ENCODE measurements around the gene C12orf57. TPM values are rescaled to one million over a fixed set of nuclear protein-coding genes. Genes with fewer than 3 reads are reported as not detected.

The C12orf57 gene
- total RNA-seq, 2 experiments from 2014 or later, result 184 to 185 TPM

GRCh38 chr12:6966351-6966750 is 22.5 kb downstream of the C12orf57 start:
- CTCF ChIA-PET, result interaction anchor here (0.9 to 13.3 kb wide), 9 partner anchors 8 to 146 kb away, joined by 3 to 742 read pairs (median 11); partner anchors contain the start of genes C12orf57, C1RL, LPCAT3 and PTPN6
- Mint-ChIP-seq H3K4me1 (ENCODE audit: low read depth) (peaks cover 65% of the 10 kb centered on the region), H3K27me3 (ENCODE audit: low read depth) (no peaks in the 10 kb centered on the region), H3K9me3 (ENCODE audit: insufficient read depth) (no peaks in the 10 kb centered on the region), H3K36me3 (ENCODE audit: low read depth) (peaks cover 56% of the 10 kb centered on the region), H3K27ac (peak overlapping the region; percentile 47), H3K4me3 (no peak overlapping the region)
- DNase-seq (no peak), ATAC-seq (no peak)
- POLR2A ChIA-PET, result interaction anchor here (0.6 to 18.7 kb wide), 3 partner anchors 21 to 276 kb away, joined by 4 to 1099 read pairs (median 4); partner anchors contain the start of genes C12orf57, PTPN6 and RNU7-1

- H3K4me1 Mint-ChIP-seq (ENCODE audit: low read depth), result peaks cover 66% of the 10 kb centered on the region
- ATAC-seq (no peak), DNase-seq (no peak)
- no peaks in the 10 kb centered on the region for H3K9me3 Mint-ChIP-seq (ENCODE audit: insufficient read depth)
- H3K36me3 Mint-ChIP-seq (ENCODE audit: low read depth), result peaks cover 57% of the 10 kb centered on the region
- no peak overlapping the region for H3K4me3 Mint-ChIP-seq
- ChIA-PET CTCF (interaction anchor here (1.2 to 2.5 kb wide), 7 partner anchors 8 to 98 kb away, joined by 3 to 45 read pairs (median 9); partner anchors contain the start of genes C12orf57, PTPN6, RNU7-1 and SPSB2), POLR2A (interaction anchor here (0.7 to 4.5 kb wide), 5 partner anchors 9 to 24 kb away, joined by 3 to 84 read pairs (median 3); partner anchors contain the start of genes C12orf57, PTPN6 and RNU7-1)
- H3K27me3 Mint-ChIP-seq (ENCODE audit: low read depth), result no peaks in the 10 kb centered on the region
- H3K27ac Mint-ChIP-seq, result no peak overlapping the region
These were observed 23.9 kb downstream of the C12orf57 start for GRCh38 chr12:6967651-6968100.

GRCh38 chr12:6968426-6968825 is 24.6 kb downstream of the C12orf57 start:
- peak overlapping the region; percentile 100 for H3K27ac Mint-ChIP-seq
- H3K36me3 Mint-ChIP-seq (ENCODE audit: low read depth), result peaks cover 63% of the 10 kb centered on the region
- ChIA-PET CTCF (interaction anchor here (1.0 to 2.5 kb wide), 11 partner anchors 9 to 99 kb away, joined by 3 to 45 read pairs (median 6); partner anchors contain the start of genes C12orf57, LPCAT3, PTPN6 and RNU7-1), POLR2A (interaction anchor here (0.7 to 4.5 kb wide), 8 partner anchors 9 to 50 kb away, joined by 3 to 84 read pairs (median 4); partner anchors contain the start of genes C12orf57, LPCAT3, PTPN6 and RNU7-1)
- H3K9me3 Mint-ChIP-seq (ENCODE audit: insufficient read depth), result no peaks in the 10 kb centered on the region
- H3K27me3 Mint-ChIP-seq (ENCODE audit: low read depth), result no peaks in the 10 kb centered on the region
- peaks cover 69% of the 10 kb centered on the region for H3K4me1 Mint-ChIP-seq (ENCODE audit: low read depth)
- H3K4me3 Mint-ChIP-seq, result peak overlapping the region; percentile 100
- ATAC-seq (no peak), DNase-seq (no peak)

- Mint-ChIP-seq H3K9me3 (ENCODE audit: insufficient read depth) (no peaks in the 10 kb centered on the region), H3K36me3 (ENCODE audit: low read depth) (peaks cover 72% of the 10 kb centered on the region), H3K4me1 (ENCODE audit: low read depth) (peaks cover 69% of the 10 kb centered on the region), H3K27ac (peak overlapping the region; percentile 100), H3K27me3 (ENCODE audit: low read depth) (no peaks in the 10 kb centered on the region), H3K4me3 (peak overlapping the region; percentile 100)
- ChIA-PET CTCF (no interaction called here), POLR2A (interaction anchor here (1.9 to 4.5 kb wide), 4 partner anchors 11 to 138 kb away, joined by 4 to 84 read pairs (median 16); partner anchors contain the start of genes C12orf57, C1RL, LPCAT3 and RNU7-1)
- DNase-seq (peak; percentile 46), ATAC-seq (peak; percentile 16)
These were observed 26.3 kb downstream of the C12orf57 start for GRCh38 chr12:6970096-6970527.

GRCh38 chr12:6974180-6974579 is 30.4 kb downstream of the C12orf57 start:
- ChIA-PET CTCF (interaction anchor here (0.8 to 5.4 kb wide), 8 partner anchors 9 to 135 kb away, joined by 3 to 23 read pairs (median 6); partner anchors contain the start of genes C1RL, LPCAT3 and SPSB2), POLR2A (interaction anchor here (0.8 to 5.0 kb wide), 6 partner anchors 24 to 139 kb away, joined by 3 to 39 read pairs (median 4); partner anchors contain the start of genes C12orf57, LPCAT3 and RNU7-1)
- ATAC-seq (no peak), DNase-seq (no peak)
- Mint-ChIP-seq H3K4me1 (ENCODE audit: low read depth) (peaks cover 47% of the 10 kb centered on the region), H3K9me3 (ENCODE audit: insufficient read depth) (no peaks in the 10 kb centered on the region), H3K27me3 (ENCODE audit: low read depth) (no peaks in the 10 kb centered on the region), H3K36me3 (ENCODE audit: low read depth) (peaks cover 69% of the 10 kb centered on the region), H3K27ac (peak overlapping the region; percentile 19), H3K4me3 (no peak overlapping the region)

- H3K27me3 Mint-ChIP-seq (ENCODE audit: low read depth), result no peaks in the 10 kb centered on the region
- ATAC-seq, result no peak
- no peak overlapping the region for H3K4me3 Mint-ChIP-seq
- no peaks in the 10 kb centered on the region for H3K9me3 Mint-ChIP-seq (ENCODE audit: insufficient read depth)
- ChIA-PET CTCF (interaction anchor here (0.7 to 5.4 kb wide), 7 partner anchors 10 to 136 kb away, joined by 3 to 23 read pairs (median 5); partner anchors contain the start of genes C1RL and SPSB2), POLR2A (interaction anchor here (0.7 to 5.0 kb wide), 7 partner anchors 31 to 138 kb away, joined by 3 to 39 read pairs (median 3); partner anchors contain the start of genes C12orf57, CDCA3, LPCAT3 and RNU7-1)
- H3K4me1 Mint-ChIP-seq (ENCODE audit: low read depth), result peaks cover 44% of the 10 kb centered on the region
- no peak for DNase-seq
- peak overlapping the region; percentile 39 for H3K27ac Mint-ChIP-seq
- peaks cover 66% of the 10 kb centered on the region for H3K36me3 Mint-ChIP-seq (ENCODE audit: low read depth)
These were observed 31.6 kb downstream of the C12orf57 start for GRCh38 chr12:6975297-6976032.

- Mint-ChIP-seq H3K4me1 (ENCODE audit: low read depth) (peaks cover 29% of the 10 kb centered on the region), H3K27me3 (ENCODE audit: low read depth) (no peaks in the 10 kb centered on the region), H3K27ac (no peak overlapping the region)
These were observed 33.8 kb downstream of the C12orf57 start for GRCh38 chr12:6977653-6978052.

GRCh38 chr12:6978188-6978587 is 34.4 kb downstream of the C12orf57 start:
- no peaks in the 10 kb centered on the region for H3K9me3 Mint-ChIP-seq (ENCODE audit: insufficient read depth)
- peaks cover 25% of the 10 kb centered on the region for H3K4me1 Mint-ChIP-seq (ENCODE audit: low read depth)
- ChIA-PET CTCF (interaction anchor here (1.3 to 5.4 kb wide), 3 partner anchors 13 to 134 kb away, joined by 4 to 23 read pairs (median 9); partner anchors contain the start of gene LPCAT3), POLR2A (interaction anchor here (0.8 to 2.1 kb wide), 4 partner anchors 9 to 219 kb away, joined by 3 to 5 read pairs (median 4); partner anchors contain the start of genes C12orf57 and RNU7-1)
- no peak for ATAC-seq
- no peak for DNase-seq
- H3K36me3 Mint-ChIP-seq (ENCODE audit: low read depth), result peaks cover 69% of the 10 kb centered on the region
- H3K4me3 Mint-ChIP-seq, result no peak overlapping the region
- H3K27ac Mint-ChIP-seq, result no peak overlapping the region
- H3K27me3 Mint-ChIP-seq (ENCODE audit: low read depth), result no peaks in the 10 kb centered on the region

More at GRCh38 chr12:6977653-6978052, 33.8 kb downstream of the C12orf57 start:
- CTCF ChIA-PET, result interaction anchor here (1.3 to 5.4 kb wide), 3 partner anchors 12 to 135 kb away, joined by 4 to 23 read pairs (median 9); partner anchors contain the start of gene LPCAT3
- no peak for DNase-seq
- no peak for ATAC-seq
- POLR2A ChIA-PET, result interaction anchor here (0.8 to 2.1 kb wide), 4 partner anchors 9 to 219 kb away, joined by 3 to 5 read pairs (median 4); partner anchors contain the start of genes C12orf57 and RNU7-1
- Mint-ChIP-seq H3K4me3 (no peak overlapping the region), H3K36me3 (ENCODE audit: low read depth) (peaks cover 69% of the 10 kb centered on the region), H3K9me3 (ENCODE audit: insufficient read depth) (no peaks in the 10 kb centered on the region)

- DNase-seq (no peak), ATAC-seq (no peak)
- no peak overlapping the region for H3K4me3 Mint-ChIP-seq
- CTCF ChIA-PET, result interaction anchor here (5.4 kb wide), 1 partner anchor 13 kb away, joined by 23 read pairs; no protein-coding TSS in a partner anchor
- no peak overlapping the region for H3K27ac Mint-ChIP-seq
- H3K4me1 Mint-ChIP-seq (ENCODE audit: low read depth), result peaks cover 22% of the 10 kb centered on the region
- POLR2A ChIA-PET, result interaction anchor here (0.8 to 2.1 kb wide), 2 partner anchors 35 to 220 kb away, joined by 3 to 5 read pairs; partner anchors contain the start of genes C12orf57 and RNU7-1
- peaks cover 70% of the 10 kb centered on the region for H3K36me3 Mint-ChIP-seq (ENCODE audit: low read depth)
- no peaks in the 10 kb centered on the region for H3K9me3 Mint-ChIP-seq (ENCODE audit: insufficient read depth)
- no peaks in the 10 kb centered on the region for H3K27me3 Mint-ChIP-seq (ENCODE audit: low read depth)
These were observed 34.8 kb downstream of the C12orf57 start for GRCh38 chr12:6978611-6979011.

GRCh38 chr12:6979021-6979420 is 35.2 kb downstream of the C12orf57 start:
- Mint-ChIP-seq H3K9me3 (ENCODE audit: insufficient read depth) (no peaks in the 10 kb centered on the region), H3K27me3 (ENCODE audit: low read depth) (no peaks in the 10 kb centered on the region), H3K36me3 (ENCODE audit: low read depth) (peaks cover 65% of the 10 kb centered on the region), H3K4me3 (no peak overlapping the region), H3K27ac (peak overlapping the region; percentile 60), H3K4me1 (ENCODE audit: low read depth) (peaks cover 18% of the 10 kb centered on the region)
- no peak for ATAC-seq
- POLR2A ChIA-PET, result interaction anchor here (2.1 kb wide), 1 partner anchor 35 kb away, joined by 5 read pairs; the partner anchor contains the start of genes C12orf57 and RNU7-1
- DNase-seq, result no peak
- CTCF ChIA-PET, result interaction anchor here (5.4 kb wide), 1 partner anchor 14 kb away, joined by 23 read pairs; no protein-coding TSS in a partner anchor

GRCh38 chr12:6979453-6979852 is 35.6 kb downstream of the C12orf57 start:
- ChIA-PET POLR2A (interaction anchor here (2.1 kb wide), 1 partner anchor 36 kb away, joined by 5 read pairs; the partner anchor contains the start of genes C12orf57 and RNU7-1), CTCF (no interaction called here)
- no peaks in the 10 kb centered on the region for H3K27me3 Mint-ChIP-seq (ENCODE audit: low read depth)
- peaks cover 62% of the 10 kb centered on the region for H3K36me3 Mint-ChIP-seq (ENCODE audit: low read depth)
- H3K4me3 Mint-ChIP-seq, result no peak overlapping the region
- H3K4me1 Mint-ChIP-seq (ENCODE audit: low read depth), result peaks cover 15% of the 10 kb centered on the region
- DNase-seq (no peak), ATAC-seq (no peak)
- H3K9me3 Mint-ChIP-seq (ENCODE audit: insufficient read depth), result no peaks in the 10 kb centered on the region
- H3K27ac Mint-ChIP-seq, result peak overlapping the region; percentile 60
